Activated T-helper 9 cell treated with anti-CD3 and anti-CD28 coated beads, Interleukin-2, amount 50 U/mL, for 16 hours (primary cell): ENCODE measurements around the gene SEPTIN6.
A peak's percentile ranks its signal among the peaks of the same experiment; 100 is the strongest.

Source experiments
- DNase-seq: peaks from one replicate; pipeline ENCODE4 v3.0.0-alpha.2; 2020; ENCODE audit warnings: low read depth

Gene SEPTIN6

GRCh38 chrX:119647552-119648420 lies 45.2 kb downstream of the SEPTIN6 start:
- peak; percentile 57 for DNase-seq

- no peak for DNase-seq
These were observed 45.9 kb downstream of the SEPTIN6 start for GRCh38 chrX:119647089-119647488.

- DNase-seq, result no peak
These were observed 46.5 kb downstream of the SEPTIN6 start for GRCh38 chrX:119646515-119646914.

- DNase-seq, result no peak
These were observed 49.3 kb downstream of the SEPTIN6 start for GRCh38 chrX:119643696-119644095.
